Body of pancreas (tissue), 4 donors: ENCODE results near the gene ANKS1B.

Source experiments
- POLR2A ChIP-seq, 3 donors: fragments of 450-650 bp; IDR thresholded peaks; one replicate each; pipeline ENCODE4 v1.6.1; 2016; ENCODE audit warnings: antibody characterized with exemption in 3 of 3, mild to moderate bottlenecking in 2 of 3
- TF ChIP-seq, protein P1 (sequence below), 7 experiments: fragments of 450-650 bp in 4 of 7; fragments of 200-600 bp in 3 of 7; sonication (generic) in 3 of 7; IDR thresholded peaks; one replicate each; pipeline ENCODE4 v1.5.1; 2016 to 2019; ENCODE audit warnings: antibody characterized with exemption in 7 of 7

DNA sequence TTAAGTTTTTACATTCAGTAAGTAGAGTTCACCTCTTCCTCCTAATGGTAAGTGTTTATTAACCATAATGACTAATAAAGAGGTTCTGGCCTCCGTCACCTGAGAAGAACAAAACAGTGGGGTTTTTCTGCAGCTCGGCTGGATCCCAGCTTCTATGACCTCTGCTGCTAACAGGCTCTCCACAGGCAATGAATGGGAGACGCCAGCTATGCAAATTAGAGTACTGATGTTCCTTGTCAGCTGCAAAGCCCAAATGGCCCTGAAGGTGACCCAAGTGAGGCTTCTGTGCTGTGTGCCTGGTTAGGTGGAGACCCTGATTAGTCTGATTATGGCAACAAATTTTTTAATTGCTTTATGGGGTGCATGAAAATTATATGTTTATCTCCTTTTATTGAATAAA, 1121.6 kb downstream of the ANKS1B start:
- TF ChIP-seq, protein P1, sequence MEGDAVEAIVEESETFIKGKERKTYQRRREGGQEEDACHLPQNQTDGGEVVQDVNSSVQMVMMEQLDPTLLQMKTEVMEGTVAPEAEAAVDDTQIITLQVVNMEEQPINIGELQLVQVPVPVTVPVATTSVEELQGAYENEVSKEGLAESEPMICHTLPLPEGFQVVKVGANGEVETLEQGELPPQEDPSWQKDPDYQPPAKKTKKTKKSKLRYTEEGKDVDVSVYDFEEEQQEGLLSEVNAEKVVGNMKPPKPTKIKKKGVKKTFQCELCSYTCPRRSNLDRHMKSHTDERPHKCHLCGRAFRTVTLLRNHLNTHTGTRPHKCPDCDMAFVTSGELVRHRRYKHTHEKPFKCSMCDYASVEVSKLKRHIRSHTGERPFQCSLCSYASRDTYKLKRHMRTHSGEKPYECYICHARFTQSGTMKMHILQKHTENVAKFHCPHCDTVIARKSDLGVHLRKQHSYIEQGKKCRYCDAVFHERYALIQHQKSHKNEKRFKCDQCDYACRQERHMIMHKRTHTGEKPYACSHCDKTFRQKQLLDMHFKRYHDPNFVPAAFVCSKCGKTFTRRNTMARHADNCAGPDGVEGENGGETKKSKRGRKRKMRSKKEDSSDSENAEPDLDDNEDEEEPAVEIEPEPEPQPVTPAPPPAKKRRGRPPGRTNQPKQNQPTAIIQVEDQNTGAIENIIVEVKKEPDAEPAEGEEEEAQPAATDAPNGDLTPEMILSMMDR (IDR thresholded peaks at IDR 0.05) = no peak
- TF ChIP-seq POLR2A (IDR thresholded peaks at IDR 0.05) = no peak
